Adrenal gland (tissue), 12 donors: ENCODE results near the gene UBE2QL1. TPM values are rescaled to one million over a fixed set of nuclear protein-coding genes. Genes with fewer than 3 reads are reported as not detected.

ENCODE experiments used
- DNase-seq, 7 donors: peaks; one replicate each; pipeline ENCODE4 v3.0.0-alpha.2; 2019 to 2020
- H3K27ac ChIP-seq, 5 donors: fragments of 200-600 bp; sonication (generic) in 4 of 5; 1 replicate in 3 of 5; 2 replicates in 2 of 5; pipeline versions ENCODE4 v1.5.1 to v1.8.0; 2016 to 2020; ENCODE audit warnings: mild to moderate bottlenecking in 1 of 5
- H3K27me3 ChIP-seq: fragments of 200-600 bp; 2 replicates; pipeline ENCODE4 v1.8.0; 2021
- H3K36me3 ChIP-seq, 2 donors: fragments of 200-600 bp; replicated peaks in 1 of 2; 1 replicate in 1 of 2; 2 replicates in 1 of 2; pipeline versions ENCODE4 v1.5.1 to v1.8.0; 2018 to 2022
- H3K4me1 ChIP-seq, 2 donors: fragments of 200-600 bp; replicated peaks in 1 of 2; 1 replicate in 1 of 2; 2 replicates in 1 of 2; pipeline versions ENCODE4 v1.5.1 to v1.8.0; 2018 to 2021
- H3K4me3 ChIP-seq, 4 donors: fragments of 200-600 bp; sonication (generic) in 3 of 4; one replicate each; pipeline ENCODE4 v1.5.1; 2016 to 2018
- H3K9me3 ChIP-seq, 3 donors: fragments of 200-600 bp; sonication (generic) in 1 of 3; replicated peaks in 1 of 3; 1 replicate in 2 of 3; 2 replicates in 1 of 3; pipeline versions ENCODE4 v1.5.1 to v1.8.0; 2016 to 2021
- CTCF ChIP-seq, 6 experiments: fragments of 450-650 bp in 4 of 6; fragments of 200-600 bp in 2 of 6; sonication (generic) in 1 of 6; IDR thresholded peaks; 1 replicate in 5 of 6; 2 replicates in 1 of 6; pipeline versions ENCODE4 v1.5.1 to v1.8.0; 2016 to 2021; ENCODE audit warnings: antibody characterized with exemption in 6 of 6, mild to moderate bottlenecking in 2 of 6, moderate library complexity in 1 of 6
- POLR2A ChIP-seq, 2 donors: fragments of 450-650 bp; IDR thresholded peaks; one replicate each; pipeline ENCODE4 v1.6.1; 2017; ENCODE audit warnings: antibody characterized with exemption in 2 of 2, mild to moderate bottlenecking in 2 of 2, moderate library complexity in 1 of 2
- WGBS, 4 donors: extraction: QIAGEN DNeasy Blood & Tissue Kit in 2 of 4; methylation state at CpG; one replicate each; pipeline versions ENCODE4 v1.1.5 to v1.1.7; 2013 to 2017; 5-methylcytosine and 5-hydroxymethylcytosine counted together
- intact Hi-C, 2 donors: fragments of 100-400 bp; cut with DNase I; formaldehyde crosslinking; loops; one replicate each; pipeline versions ENCODE4 v1.14.1 to v1.15.0; 2022 to 2023
- polyA plus RNA-seq, 3 donors: library from polyadenylated mRNA; stranded (reverse); fragments of 200-250 nt in 2 of 3; fragments of 350-450 nt in 1 of 3; fragmentation: Illumina TruSeq in 1 of 3; extraction: RNeasy Lipid Tissue Mini Kit (QIAGEN cat#74804) in 1 of 3; gene quantifications; one replicate each; pipeline ENCODE4 v1.2.3, GENCODE V29; 2013 to 2014
- total RNA-seq, 9 donors: library from RNA; depleted of rRNA in 4 of 9; stranded (reverse); fragments of >200 nt in 4 of 9; fragments of 120-200 nt in 1 of 9; fragmentation: NEBNext Ultra II Directional in 1 of 9; extraction: Animal tissue kit (Norgen Biotek cat#: 25700) in 1 of 9; gene quantifications; one replicate each; pipeline versions ENCODE4 v1.1.0 to v1.2.4, GENCODE V29; 2013 to 2023
- donor health status: healthy with polysubstance abuse.
- donor health status: Bipolar disorder and iron deficiency.
- donor health status: DM: yes; HTN: yes; CAD: no.
- donor health status: DM: no; HTN: no; CAD: no.
- donor health status: DM: no; HTN: no; CAD: no.
- donor health status: DM: yes; HTN: yes; CAD: no.

Gene UBE2QL1
- total and polyA plus RNA-seq, 12 donors: 0.12 to 3.4 (median 1.1) TPM

- WGBS, 4 donors: 72 to 80% (median 76%) methylated on average over 6 of the region's 6 CpGs
- intact Hi-C loops: no loop called here
- DNase-seq: no peak
These were observed 45.7 kb upstream of the UBE2QL1 start for GRCh38 chr5:6402939-6403338.

GRCh38 chr5:6403416-6403815 lies 45.2 kb upstream of the UBE2QL1 start:
- TF ChIP-seq CTCF (IDR thresholded peaks at IDR 0.05): no peak
- no peak for TF ChIP-seq POLR2A (IDR thresholded peaks at IDR 0.05)
- intact Hi-C loops: no loop called here

More at GRCh38 chr5:6402939-6403338, 45.7 kb upstream of the UBE2QL1 start:
- Histone ChIP-seq H3K27ac (no peak overlapping the region), H3K4me1 (no peaks in the 10 kb centered on the region), H3K4me3 (no peak overlapping the region), H3K36me3 (no peaks in the 10 kb centered on the region), H3K9me3 (no peaks in the 10 kb centered on the region), H3K27me3 (no peaks in the 10 kb centered on the region)
- TF ChIP-seq POLR2A (IDR thresholded peaks at IDR 0.05) (no peak), CTCF (IDR thresholded peaks at IDR 0.05) (no peak)

GRCh38 chr5:6404129-6404528 lies 44.5 kb upstream of the UBE2QL1 start:
- Histone ChIP-seq H3K9me3 (no peaks in the 10 kb centered on the region), H3K36me3 (no peaks in the 10 kb centered on the region), H3K27ac (no peak overlapping the region), H3K27me3 (no peaks in the 10 kb centered on the region), H3K4me1 (no peaks in the 10 kb centered on the region), H3K4me3 (no peak overlapping the region)
- 83 to 93% (median 90%) methylated on average over 4 of the region's 4 CpGs for WGBS, 4 donors
- intact Hi-C loops: no loop called here
- DNase-seq: no peak
- TF ChIP-seq POLR2A (IDR thresholded peaks at IDR 0.05) (no peak), CTCF (IDR thresholded peaks at IDR 0.05) (no peak)

More at GRCh38 chr5:6403416-6403815, 45.2 kb upstream of the UBE2QL1 start:
- H3K36me3 ChIP-seq: no peaks in the 10 kb centered on the region
- no peak overlapping the region for H3K4me3 ChIP-seq
- no peaks in the 10 kb centered on the region for H3K9me3 ChIP-seq
- no peak overlapping the region for H3K27ac ChIP-seq
- no peaks in the 10 kb centered on the region for H3K4me1 ChIP-seq
- H3K27me3 ChIP-seq: no peaks in the 10 kb centered on the region
- whole genome bisulfite sequencing, 4 donors: 75 to 92% (median 81%) methylated on average over 4 of the region's 4 CpGs
- no peak for DNase-seq

- no peak for TF ChIP-seq CTCF (IDR thresholded peaks at IDR 0.05)
- no peak for TF ChIP-seq POLR2A (IDR thresholded peaks at IDR 0.05)
- no peak for DNase-seq
These were observed 43.1 kb upstream of the UBE2QL1 start for GRCh38 chr5:6405591-6405990.

More at GRCh38 chr5:6405591-6405990, 43.1 kb upstream of the UBE2QL1 start:
- no peaks in the 10 kb centered on the region for H3K9me3 ChIP-seq
- H3K4me3 ChIP-seq: no peak overlapping the region
- intact Hi-C loops: no loop called here
- no peaks in the 10 kb centered on the region for H3K36me3 ChIP-seq
- WGBS, 4 donors: 80 to 93% (median 90%) methylated on average over 4 of the region's 4 CpGs
- H3K27ac ChIP-seq: no peak overlapping the region
- H3K27me3 ChIP-seq: no peaks in the 10 kb centered on the region
- H3K4me1 ChIP-seq: no peaks in the 10 kb centered on the region
